Fibroblast of pulmonary artery (primary cell): ENCODE results near the gene SLC45A2.

ENCODE experiments used
- DNase-seq: peaks from one replicate; pipeline ENCODE4 v3.0.0-alpha.2; 2010; ENCODE audit warnings: low read depth
- H3K4me3 ChIP-seq: replicated peaks from 2 replicates; pipeline ENCODE4 v1.5.1; 2011; ENCODE audit warnings: low read depth, mild to moderate bottlenecking, control low read depth, low read length, moderate library complexity
- TF ChIP-seq, protein P1 (sequence below): IDR thresholded peaks from 2 replicates; pipeline ENCODE4 v1.5.1; 2011; ENCODE audit warnings: mild to moderate bottlenecking, control low read depth, low read length, inconsistent platforms; ENCODE audit errors: missing control alignments

Gene SLC45A2

DNA sequence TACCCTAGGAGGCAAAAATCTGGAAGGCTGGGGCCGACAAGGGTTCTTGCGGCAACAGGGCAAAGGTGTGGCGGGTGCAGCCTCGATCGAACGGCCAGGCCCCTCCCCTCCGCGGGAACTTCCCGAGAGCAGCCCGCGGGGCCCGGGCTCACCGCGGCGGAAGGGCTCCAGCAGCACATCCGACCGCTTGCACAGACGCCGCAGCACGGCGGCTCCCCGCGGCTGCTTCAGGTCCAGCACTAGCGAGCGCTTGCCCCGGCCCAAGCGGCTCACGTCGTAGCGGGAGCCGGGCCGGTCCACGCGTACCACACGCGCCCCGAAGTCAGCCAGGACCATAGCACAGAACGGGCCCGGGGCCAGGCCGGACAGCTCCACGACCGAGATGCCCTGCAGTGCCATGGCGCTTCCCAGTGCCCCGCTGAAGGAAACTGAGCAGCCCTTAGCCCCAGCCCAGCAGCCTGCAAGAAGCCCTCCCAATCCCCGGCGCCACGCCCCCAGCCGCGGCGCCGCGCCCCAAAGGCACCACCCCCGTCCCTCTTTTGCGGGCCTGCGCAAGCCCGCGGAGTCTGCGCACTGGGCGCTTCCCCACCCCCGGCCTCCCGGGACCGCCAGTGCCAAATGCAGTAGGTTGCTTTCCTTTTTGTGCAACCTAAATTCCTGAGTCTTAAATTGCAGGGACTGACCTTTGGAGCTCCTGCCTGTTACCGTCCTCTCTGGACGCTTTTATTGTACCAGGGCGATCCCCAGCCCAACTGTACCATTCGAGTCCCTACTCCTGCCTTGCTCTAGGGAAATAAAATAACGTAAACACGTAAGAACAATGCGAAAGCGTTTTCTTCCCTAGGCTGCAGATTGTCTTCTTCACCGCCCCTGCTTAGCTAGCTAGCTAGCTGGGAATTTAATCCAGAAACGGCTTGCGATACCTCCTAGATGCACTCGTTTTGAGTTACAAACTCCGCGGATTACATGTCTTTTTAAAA lies 23.4 kb upstream of the SLC45A2 start, which contains the start of gene AMACR:
TSS of gene AMACR (minus strand) at position 430 of the 980 bp plus-strand sequence. CDS start at position 399, 31 bp downstream.
- TF ChIP-seq, protein P1, sequence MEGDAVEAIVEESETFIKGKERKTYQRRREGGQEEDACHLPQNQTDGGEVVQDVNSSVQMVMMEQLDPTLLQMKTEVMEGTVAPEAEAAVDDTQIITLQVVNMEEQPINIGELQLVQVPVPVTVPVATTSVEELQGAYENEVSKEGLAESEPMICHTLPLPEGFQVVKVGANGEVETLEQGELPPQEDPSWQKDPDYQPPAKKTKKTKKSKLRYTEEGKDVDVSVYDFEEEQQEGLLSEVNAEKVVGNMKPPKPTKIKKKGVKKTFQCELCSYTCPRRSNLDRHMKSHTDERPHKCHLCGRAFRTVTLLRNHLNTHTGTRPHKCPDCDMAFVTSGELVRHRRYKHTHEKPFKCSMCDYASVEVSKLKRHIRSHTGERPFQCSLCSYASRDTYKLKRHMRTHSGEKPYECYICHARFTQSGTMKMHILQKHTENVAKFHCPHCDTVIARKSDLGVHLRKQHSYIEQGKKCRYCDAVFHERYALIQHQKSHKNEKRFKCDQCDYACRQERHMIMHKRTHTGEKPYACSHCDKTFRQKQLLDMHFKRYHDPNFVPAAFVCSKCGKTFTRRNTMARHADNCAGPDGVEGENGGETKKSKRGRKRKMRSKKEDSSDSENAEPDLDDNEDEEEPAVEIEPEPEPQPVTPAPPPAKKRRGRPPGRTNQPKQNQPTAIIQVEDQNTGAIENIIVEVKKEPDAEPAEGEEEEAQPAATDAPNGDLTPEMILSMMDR: no peak
- peak; percentile 92 for DNase-seq
- H3K4me3 ChIP-seq: peak within 1 kb of the TSS; percentile 69

DNA sequence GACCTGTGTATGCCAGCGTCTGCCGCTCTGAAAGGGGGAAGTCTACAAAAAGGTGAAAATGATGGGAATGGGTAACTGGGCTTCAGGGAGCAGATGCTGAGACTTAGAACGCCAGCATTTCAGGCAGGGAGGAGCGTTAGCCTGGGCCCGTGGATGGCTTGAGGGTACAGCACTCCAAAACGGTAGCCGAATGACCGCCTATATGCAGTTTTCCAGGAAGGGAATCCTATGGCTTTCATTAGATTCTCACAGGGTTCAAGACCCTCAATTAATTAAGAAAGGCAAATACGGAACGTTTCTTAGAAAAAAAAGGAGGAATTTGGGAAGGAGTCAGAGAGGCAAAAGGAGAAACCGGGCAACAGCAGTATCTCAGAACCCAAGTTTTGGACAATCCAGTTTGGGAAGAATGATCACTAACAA lies 22.7 kb upstream of the SLC45A2 start:
- DNase-seq: peak; percentile 16
- TF ChIP-seq, protein P1: no peak
- H3K4me3 ChIP-seq: peak overlapping the region; percentile 69

GRCh38 chr5:34005681-34006080 lies 21.2 kb upstream of the SLC45A2 start:
- no peak for DNase-seq
- H3K4me3 ChIP-seq: no peak overlapping the region
- TF ChIP-seq, protein P1: no peak

DNA sequence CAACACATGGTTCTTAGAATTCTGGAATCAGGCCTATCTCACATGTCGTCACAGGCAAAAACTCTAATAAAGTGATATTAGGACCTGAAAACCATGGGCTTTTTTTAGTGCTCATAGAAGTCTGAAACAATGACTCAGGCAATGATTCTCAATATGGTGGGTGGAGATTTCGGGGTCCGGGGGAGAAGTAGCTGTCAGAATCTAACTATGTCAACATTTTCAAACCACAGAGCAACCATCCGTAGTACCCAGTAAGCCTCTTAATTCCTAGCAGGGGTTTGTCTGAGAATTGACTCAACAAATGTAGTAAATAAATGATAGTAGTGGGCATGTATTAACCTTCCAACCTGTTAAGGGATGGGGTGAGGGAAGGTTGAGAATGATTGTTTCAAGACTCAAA lies 20.7 kb upstream of the SLC45A2 start:
- no peak for DNase-seq
- TF ChIP-seq, protein P1: no peak
- H3K4me3 ChIP-seq: no peak overlapping the region

DNA sequence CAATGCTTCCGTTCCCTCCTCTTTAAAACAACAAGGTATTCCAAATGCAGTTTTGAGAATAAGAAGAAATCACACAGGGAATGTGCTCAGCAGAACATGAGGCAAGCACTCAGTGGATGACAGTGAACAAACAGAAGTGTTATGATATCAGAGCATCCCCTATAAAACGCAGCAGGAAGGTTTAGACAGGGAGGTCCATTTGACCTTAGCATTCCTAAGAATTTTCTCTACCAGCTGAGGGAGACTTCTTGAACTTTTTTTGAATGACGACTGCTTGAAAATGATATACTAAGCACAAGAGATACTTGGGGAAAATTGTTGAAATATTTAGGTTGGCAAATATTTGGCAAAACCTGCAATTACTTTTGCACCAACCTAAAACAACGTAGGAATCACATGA lies 19.4 kb upstream of the SLC45A2 start:
- DNase-seq: no peak
- no peak overlapping the region for H3K4me3 ChIP-seq
- TF ChIP-seq, protein P1: no peak

- H3K4me3 ChIP-seq: no peak overlapping the region
- TF ChIP-seq, protein P1: no peak
- DNase-seq: peak; percentile 54
These were observed 18.3 kb upstream of the SLC45A2 start for GRCh38 chr5:34002629-34003328.
